Neural progenitor cell (in vitro differentiated cells): Measurements from ENCODE around the gene ASTN2. TPM values are rescaled to one million over a fixed set of nuclear protein-coding genes. Genes with fewer than 3 reads are reported as not detected.

Experiments
- DNase-seq: peaks from one replicate; pipeline ENCODE4 v3.0.0-alpha.2; 2016; ENCODE audit warnings: low spot score
- H2AFZ ChIP-seq: fragments of 200-600 bp; sonication (generic); replicated peaks from 2 replicates; pipeline ENCODE4 v1.6.1; 2016; ENCODE audit warnings: antibody characterized with exemption
- H3F3A ChIP-seq: fragments of 200-600 bp; sonication (generic); 2 replicates; pipeline ENCODE4 v1.6.1; 2016; ENCODE audit warnings: antibody characterized with exemption, low read depth
- H3K27ac ChIP-seq: fragments of 200-600 bp; sonication (generic); 2 replicates; pipeline ENCODE4 v1.5.1; 2016; ENCODE audit warnings: mild to moderate bottlenecking
- H3K27me3 ChIP-seq: fragments of 200-600 bp; sonication (generic); 2 replicates; pipeline ENCODE4 v1.6.1; 2016; ENCODE audit warnings: mild to moderate bottlenecking, moderate library complexity
- H3K36me3 ChIP-seq: fragments of 200-600 bp; sonication (generic); 2 replicates; pipeline ENCODE4 v1.5.1; 2016
- H3K4me1 ChIP-seq: fragments of 200-600 bp; sonication (generic); 2 replicates; pipeline ENCODE4 v1.6.1; 2016; ENCODE audit warnings: mixed run types
- H3K4me2 ChIP-seq: fragments of 200-600 bp; sonication (generic); 2 replicates; pipeline ENCODE4 v1.6.1; 2016
- H3K4me3 ChIP-seq: fragments of 200-600 bp; sonication (generic); 2 replicates; pipeline ENCODE4 v1.5.1; 2016
- H3K79me2 ChIP-seq: fragments of 200-600 bp; sonication (generic); 2 replicates; pipeline ENCODE4 v1.6.1; 2016; ENCODE audit warnings: low read depth
- H3K9ac ChIP-seq: fragments of 200-600 bp; sonication (generic); 2 replicates; pipeline ENCODE4 v1.6.1; 2016
- H3K9me3 ChIP-seq: fragments of 200-600 bp; sonication (generic); 2 replicates; pipeline ENCODE4 v1.5.1; 2016; ENCODE audit warnings: low read depth
- H4K20me1 ChIP-seq: fragments of 200-600 bp; sonication (generic); 2 replicates; pipeline ENCODE4 v1.6.1; 2016; ENCODE audit warnings: low read depth
- H3K27ac Mint-ChIP-seq: 3 replicates; pipeline ENCODE4 v1.8.0; 2021; ENCODE audit warnings: mixed read lengths
- H3K27me3 Mint-ChIP-seq: 2 replicates; pipeline ENCODE4 v1.8.0; 2022; ENCODE audit warnings: low read depth, mild to moderate bottlenecking, inconsistent platforms, moderate library complexity, mixed read lengths; ENCODE audit not compliant: insufficient read depth
- H3K36me3 Mint-ChIP-seq: 3 replicates; pipeline ENCODE4 v1.8.0; 2021; ENCODE audit warnings: mixed read lengths
- H3K4me1 Mint-ChIP-seq: 3 replicates; pipeline ENCODE4 v1.8.0; 2021; ENCODE audit warnings: mixed read lengths
- H3K4me3 Mint-ChIP-seq: 3 replicates; pipeline ENCODE4 v1.8.0; 2021; ENCODE audit warnings: mild to moderate bottlenecking, moderate library complexity, mixed read lengths
- H3K9me3 Mint-ChIP-seq: 3 replicates; pipeline ENCODE4 v1.8.0; 2020; ENCODE audit warnings: mixed read lengths
- CTCF ChIP-seq: fragments of 200-600 bp; sonication (generic); IDR thresholded peaks from 2 replicates; pipeline ENCODE4 v1.5.1; 2017; ENCODE audit warnings: antibody characterized with exemption, mild to moderate bottlenecking
- EZH2 ChIP-seq: fragments of 200-600 bp; sonication (generic); IDR thresholded peaks from 2 replicates; pipeline ENCODE4 v1.6.1; 2017; ENCODE audit warnings: antibody characterized with exemption, mild to moderate bottlenecking, moderate library complexity
- EZH2phosphoT487 ChIP-seq: fragments of 200-600 bp; sonication (generic); IDR thresholded peaks from 2 replicates; pipeline ENCODE4 v1.6.1; 2017; ENCODE audit warnings: antibody characterized with exemption
- total RNA-seq: library from RNA; depleted of rRNA; stranded (reverse); fragments of >200 nt; gene quantifications from 2 replicates; pipeline ENCODE4 v1.2.3, GENCODE V29; 2015; ENCODE audit warnings: low replicate concordance

The ASTN2 gene
- total RNA-seq, 1 donor from 2014 or later: 8.0 TPM

- Histone ChIP-seq H3K36me3 (no peaks in the 10 kb centered on the region), H4K20me1 (no peaks in the 10 kb centered on the region), H3K79me2 (no peaks in the 10 kb centered on the region), H3K4me2 (no peak overlapping the region), H2AFZ (no peak overlapping the region), H3K9me3 (no peaks in the 10 kb centered on the region), H3K4me3 (no peak overlapping the region), H3K4me1 (no peaks in the 10 kb centered on the region), H3F3A (no peaks in the 10 kb centered on the region), H3K27me3 (no peaks in the 10 kb centered on the region), H3K9ac (no peak overlapping the region), H3K27ac (no peak overlapping the region)
- Mint-ChIP-seq H3K4me1 (no peaks in the 10 kb centered on the region), H3K9me3 (no peaks in the 10 kb centered on the region), H3K27me3 (no peaks in the 10 kb centered on the region), H3K36me3 (no peaks in the 10 kb centered on the region), H3K27ac (no peak overlapping the region), H3K4me3 (no peak overlapping the region)
- TF ChIP-seq EZH2phosphoT487: no peak
- TF ChIP-seq EZH2: no peak
- TF ChIP-seq CTCF: no peak
- no peak for DNase-seq
Measured at GRCh38 chr9:116944714-116945534, 469.9 kb downstream of the ASTN2 start.

GRCh38 chr9:116943970-116944369 is 470.9 kb downstream of the ASTN2 start:
- Mint-ChIP-seq H3K4me1 (no peaks in the 10 kb centered on the region), H3K27ac (no peak overlapping the region), H3K4me3 (no peak overlapping the region), H3K9me3 (no peaks in the 10 kb centered on the region), H3K27me3 (no peaks in the 10 kb centered on the region), H3K36me3 (no peaks in the 10 kb centered on the region)
- H3F3A ChIP-seq: no peaks in the 10 kb centered on the region
- TF ChIP-seq CTCF: no peak
- no peak for TF ChIP-seq EZH2phosphoT487
- no peak for TF ChIP-seq EZH2
- no peak overlapping the region for H3K9ac ChIP-seq
- no peak for DNase-seq
- H2AFZ ChIP-seq: no peak overlapping the region
- no peaks in the 10 kb centered on the region for H3K79me2 ChIP-seq
- H3K9me3 ChIP-seq: no peaks in the 10 kb centered on the region
- H3K36me3 ChIP-seq: no peaks in the 10 kb centered on the region
- H4K20me1 ChIP-seq: no peaks in the 10 kb centered on the region
- no peaks in the 10 kb centered on the region for H3K27me3 ChIP-seq
- no peak overlapping the region for H3K4me3 ChIP-seq
- H3K4me2 ChIP-seq: no peak overlapping the region
- H3K4me1 ChIP-seq: no peaks in the 10 kb centered on the region
- H3K27ac ChIP-seq: no peak overlapping the region

GRCh38 chr9:116942593-116943061 is 472.2 kb downstream of the ASTN2 start:
- Mint-ChIP-seq H3K36me3 (no peaks in the 10 kb centered on the region), H3K4me1 (no peaks in the 10 kb centered on the region), H3K27me3 (no peaks in the 10 kb centered on the region), H3K4me3 (no peak overlapping the region), H3K9me3 (no peaks in the 10 kb centered on the region), H3K27ac (no peak overlapping the region)
- Histone ChIP-seq H3K36me3 (no peaks in the 10 kb centered on the region), H3K27ac (no peak overlapping the region), H3K4me3 (no peak overlapping the region), H3K79me2 (no peaks in the 10 kb centered on the region), H4K20me1 (no peaks in the 10 kb centered on the region), H3F3A (no peaks in the 10 kb centered on the region), H3K27me3 (no peaks in the 10 kb centered on the region), H3K9ac (no peak overlapping the region), H2AFZ (no peak overlapping the region), H3K9me3 (no peaks in the 10 kb centered on the region), H3K4me1 (no peaks in the 10 kb centered on the region), H3K4me2 (no peak overlapping the region)
- TF ChIP-seq EZH2phosphoT487 (no peak), CTCF (no peak), EZH2 (no peak)
- no peak for DNase-seq
